ENCODE measurements around the gene TBX5.

Gene TBX5

DNA sequence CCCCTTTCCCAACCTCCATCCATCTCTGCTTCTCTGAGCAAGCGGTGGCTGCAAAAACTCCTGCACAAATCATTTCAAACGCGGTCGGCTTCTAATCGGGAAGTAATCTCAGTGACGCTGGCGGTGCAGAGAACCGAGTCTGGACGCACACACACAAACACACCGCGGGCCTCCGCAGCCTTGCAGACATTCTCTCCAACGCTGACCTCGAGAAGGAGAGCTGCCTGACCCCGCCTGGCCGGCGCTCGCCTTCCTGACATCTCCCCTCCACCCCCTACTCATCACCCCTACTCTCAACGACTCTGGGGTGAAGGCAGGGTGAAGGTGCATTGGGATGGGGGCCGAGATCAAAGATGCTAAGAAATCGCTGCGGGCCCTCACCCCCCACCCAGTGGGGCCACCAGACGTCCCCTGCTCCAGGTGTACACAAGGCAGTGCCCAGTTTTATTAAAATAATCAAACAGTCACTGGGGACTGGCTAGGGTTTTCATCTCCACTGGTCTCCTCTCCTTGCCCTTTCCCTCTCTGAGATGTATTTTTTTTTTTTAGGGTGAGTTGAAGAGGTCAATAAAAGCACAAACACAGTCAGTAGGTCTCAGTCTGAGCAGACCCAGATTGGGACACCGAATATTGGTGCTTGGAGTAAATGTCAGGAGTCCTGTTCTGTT lies 506 bp upstream of the TBX5 start:
- no peak for ATAC-seq (ENCODE audit: low read depth)
- DNase-seq (ENCODE audit: low spot score): no peak
- TF ChIP-seq CTCF (IDR thresholded peaks at IDR 0.05; ENCODE audit: poor library complexity, severe bottlenecking): no peak
- Histone ChIP-seq H3K27ac (ENCODE audit: poor library complexity, severe bottlenecking) (no peak overlapping the region), H3K9me3 (ENCODE audit: severe bottlenecking) (no peaks in the 10 kb centered on the region), H3K4me1 (ENCODE audit: insufficient read depth, poor library complexity, severe bottlenecking) (no peaks in the 10 kb centered on the region), H3K36me3 (ENCODE audit: low read depth) (no peaks in the 10 kb centered on the region), H3K4me3 (ENCODE audit: severe bottlenecking) (no peak overlapping the region), H3K27me3 (ENCODE audit: insufficient read depth, poor library complexity, severe bottlenecking) (peaks cover 98% of the 10 kb centered on the region)

- H3K9me3 ChIP-seq (ENCODE audit: severe bottlenecking): no peaks in the 10 kb centered on the region
- H3K27me3 ChIP-seq (ENCODE audit: insufficient read depth, poor library complexity, severe bottlenecking): peaks cover 98% of the 10 kb centered on the region
- H3K27ac ChIP-seq (ENCODE audit: poor library complexity, severe bottlenecking): no peak overlapping the region
- no peak for DNase-seq (ENCODE audit: low spot score)
- TF ChIP-seq CTCF (IDR thresholded peaks at IDR 0.05; ENCODE audit: poor library complexity, severe bottlenecking): no peak
- no peaks in the 10 kb centered on the region for H3K36me3 ChIP-seq (ENCODE audit: low read depth)
- no peaks in the 10 kb centered on the region for H3K4me1 ChIP-seq (ENCODE audit: insufficient read depth, poor library complexity, severe bottlenecking)
- no peak overlapping the region for H3K4me3 ChIP-seq (ENCODE audit: severe bottlenecking)
- 0 out of 3 replicates have a peak, but pooled peaks have one; percentile 28 for ATAC-seq (ENCODE audit: low read depth)
Measured at GRCh38 chr12:114404926-114405518, 922 bp downstream of the TBX5 start.

- ATAC-seq (ENCODE audit: low read depth) (no peak), DNase-seq (ENCODE audit: low spot score) (no peak)
- no peaks in the 10 kb centered on the region for H3K9me3 ChIP-seq (ENCODE audit: severe bottlenecking)
- H3K27ac ChIP-seq (ENCODE audit: poor library complexity, severe bottlenecking): no peak overlapping the region
- no peaks in the 10 kb centered on the region for H3K4me1 ChIP-seq (ENCODE audit: insufficient read depth, poor library complexity, severe bottlenecking)
- H3K36me3 ChIP-seq (ENCODE audit: low read depth): no peaks in the 10 kb centered on the region
- H3K27me3 ChIP-seq (ENCODE audit: insufficient read depth, poor library complexity, severe bottlenecking): peaks cover 98% of the 10 kb centered on the region
- TF ChIP-seq CTCF (IDR thresholded peaks at IDR 0.05; ENCODE audit: poor library complexity, severe bottlenecking): no peak
- no peak overlapping the region for H3K4me3 ChIP-seq (ENCODE audit: severe bottlenecking)
Measured at GRCh38 chr12:114404083-114404925, 1.6 kb downstream of the TBX5 start.

DNA sequence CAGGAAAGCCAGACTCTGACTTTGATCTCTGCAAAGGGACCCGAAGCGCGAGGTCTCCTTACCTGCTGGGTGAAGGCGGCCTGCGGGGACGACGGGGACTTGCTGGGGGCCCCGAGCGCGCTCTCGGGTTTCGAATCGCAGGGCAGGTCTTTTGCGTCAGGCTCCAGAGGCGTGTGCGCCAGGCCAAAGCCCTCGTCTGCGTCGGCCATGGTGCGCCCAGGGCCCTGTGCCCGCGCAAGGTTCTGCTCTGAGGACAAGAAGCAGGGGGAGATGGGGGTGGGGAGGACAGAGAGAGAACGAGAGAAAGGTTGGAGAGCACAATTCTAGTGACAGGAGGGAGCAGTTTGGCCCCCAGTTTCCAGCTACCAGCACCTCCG lies 2.3 kb downstream of the TBX5 start:
- Histone ChIP-seq H3K9me3 (ENCODE audit: severe bottlenecking) (no peaks in the 10 kb centered on the region), H3K36me3 (ENCODE audit: low read depth) (no peaks in the 10 kb centered on the region), H3K4me1 (ENCODE audit: insufficient read depth, poor library complexity, severe bottlenecking) (no peaks in the 10 kb centered on the region), H3K4me3 (ENCODE audit: severe bottlenecking) (no peak overlapping the region), H3K27me3 (ENCODE audit: insufficient read depth, poor library complexity, severe bottlenecking) (peaks cover 98% of the 10 kb centered on the region), H3K27ac (ENCODE audit: poor library complexity, severe bottlenecking) (no peak overlapping the region)
- ATAC-seq (ENCODE audit: low read depth) (no peak), DNase-seq (ENCODE audit: low spot score) (no peak)
- TF ChIP-seq CTCF (IDR thresholded peaks at IDR 0.05; ENCODE audit: poor library complexity, severe bottlenecking): no peak
